Tibial nerve (tissue), 4 donors: ENCODE data around the gene SLC38A5. TPM values are rescaled to one million over a fixed set of nuclear protein-coding genes. Genes with fewer than 3 reads are reported as not detected.
"Not testable (repeated sequence)": the region's sequence is repeated elsewhere in the genome, so short reads cannot be mapped to it uniquely, and the experiment has no call there.

Experiments
- DNase-seq, 2 donors: peaks; one replicate each; pipeline ENCODE4 v3.0.0-alpha.2; 2019; ENCODE audit warnings: low spot score in 2 of 2
- H3K27ac ChIP-seq, 4 donors: fragments of 200-600 bp; sonication (generic) in 3 of 4; one replicate each; pipeline ENCODE4 v1.5.1; 2017 to 2019; ENCODE audit warnings: mild to moderate bottlenecking in 1 of 4
- H3K27me3 ChIP-seq, 2 donors: fragments of 200-600 bp; sonication (generic) in 1 of 2; one replicate each; pipeline versions ENCODE4 v1.5.1 to v1.6.0; 2017 to 2019
- H3K36me3 ChIP-seq, 3 donors: fragments of 200-600 bp; sonication (generic); one replicate each; pipeline ENCODE4 v1.5.1; 2018 to 2019
- H3K4me1 ChIP-seq, 4 donors: fragments of 200-600 bp; sonication (generic) in 3 of 4; one replicate each; pipeline ENCODE4 v1.5.1; 2017 to 2019
- H3K4me3 ChIP-seq, 4 donors: fragments of 200-600 bp; sonication (generic) in 3 of 4; one replicate each; pipeline ENCODE4 v1.5.1; 2017 to 2019; ENCODE audit warnings: mild to moderate bottlenecking in 1 of 4, moderate library complexity in 1 of 4
- H3K9me3 ChIP-seq, 4 donors: fragments of 200-600 bp; sonication (generic) in 3 of 4; one replicate each; pipeline ENCODE4 v1.5.1; 2017 to 2019
- CTCF ChIP-seq, 5 experiments: fragments of 200-600 bp in 3 of 5; fragments of 450-650 bp in 2 of 5; sonication (generic) in 3 of 5; IDR thresholded peaks; one replicate each; pipeline ENCODE4 v1.5.1; 2016 to 2019; ENCODE audit warnings: antibody characterized with exemption in 5 of 5, mild to moderate bottlenecking in 3 of 5, moderate library complexity in 2 of 5
- EP300 ChIP-seq, 2 donors: sonication (generic); formaldehyde crosslinking; IDR thresholded peaks; one replicate each; pipeline ENCODE4 v1.6.1; 2017; ENCODE audit warnings: antibody characterized with exemption in 2 of 2, mild to moderate bottlenecking in 1 of 2
- POLR2A ChIP-seq, 2 donors: fragments of 450-650 bp; IDR thresholded peaks; one replicate each; pipeline ENCODE4 v1.6.1; 2017; ENCODE audit warnings: antibody characterized with exemption in 2 of 2, mild to moderate bottlenecking in 2 of 2, moderate library complexity in 2 of 2
- WGBS, 2 donors: methylation state at CpG; one replicate each; pipeline ENCODE4 v1.1.5; 2018; 5-methylcytosine and 5-hydroxymethylcytosine counted together
- total RNA-seq, 4 donors: library from RNA; depleted of rRNA; stranded (reverse); fragments of >200 nt; gene quantifications; one replicate each; pipeline ENCODE4 v1.1.0, GENCODE V29; 2016

Gene SLC38A5
- total RNA-seq = 10 to 100 TPM in 1 of 4 donors, 1 to 10 TPM in 3; 2.4 to 21.9 (median 4.5) TPM

DNA sequence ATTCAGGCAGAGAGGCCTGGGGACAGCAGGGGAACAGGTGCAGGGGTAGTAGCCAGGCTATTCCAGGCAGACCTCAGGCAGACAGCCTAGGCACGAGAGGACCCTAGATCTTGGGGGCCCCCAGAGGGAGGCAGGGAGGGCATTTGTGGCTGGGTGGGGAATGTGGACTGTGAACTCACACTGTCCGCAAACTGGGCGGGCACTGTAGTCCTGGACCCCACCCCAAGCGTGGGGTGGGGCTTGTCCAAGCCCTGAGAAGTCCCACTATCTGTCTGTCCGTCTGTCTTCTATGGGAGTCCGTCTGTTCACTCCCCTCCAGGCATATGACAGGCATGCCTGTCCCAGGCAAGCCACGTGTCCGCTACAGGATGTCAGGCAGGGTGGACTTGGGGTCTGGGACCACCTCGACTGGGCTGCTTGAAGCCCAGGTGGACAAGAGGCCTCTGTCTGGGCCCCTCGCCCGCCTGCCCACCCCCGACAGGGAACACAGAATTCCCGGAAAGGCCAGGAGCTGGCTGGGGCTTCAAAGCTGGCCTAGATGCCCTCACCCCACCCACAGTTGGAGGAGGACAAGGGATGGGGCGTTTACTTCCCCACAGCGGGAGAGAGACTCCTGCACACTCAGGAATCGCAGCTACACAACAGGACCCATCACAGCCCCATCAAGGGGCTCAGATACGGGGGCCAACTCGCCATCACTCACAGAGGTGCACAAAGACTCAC lies at the start of gene SLC38A5:
Gene SLC38A5 (minus strand): TSS at position 151 of the 723 bp plus-strand sequence. CDS start 2,336 bp downstream, outside the sequence.
- TF ChIP-seq EP300 (IDR thresholded peaks at IDR 0.05) (no peak), CTCF (IDR thresholded peaks at IDR 0.05) (no peak), POLR2A (IDR thresholded peaks at IDR 0.05) (no peak)
- 79 to 87% methylated on average over 10 to 18 of the region's 18 CpGs for WGBS, 2 donors
- H3K9me3 ChIP-seq = no peaks in the 10 kb centered on the region
- peaks cover 0 to 26% (median 0%) of the 10 kb centered on the region in 4 donors for H3K4me1 ChIP-seq
- no peaks in the 10 kb centered on the region for H3K36me3 ChIP-seq
- H3K27me3 ChIP-seq = no peaks in the 10 kb centered on the region
- peak within 1 kb of the TSS; percentile 13 to 41 (median 30) for H3K4me3 ChIP-seq
- DNase-seq = no peak
- H3K27ac ChIP-seq = no peak within 1 kb of the TSS

- not testable (repeated sequence) for H3K4me1 ChIP-seq, DNase-seq, H3K4me3 ChIP-seq, H3K27me3 ChIP-seq, H3K9me3 ChIP-seq, H3K27ac ChIP-seq
- peaks cover 0 to 24% (median 0%) of the 10 kb centered on the region in 3 donors for H3K36me3 ChIP-seq
- WGBS, 2 donors = 72 to 76% methylated on average over 4 of the region's 4 CpGs
Measured at GRCh38 chrX:48519481-48519880, 49.4 kb upstream of the SLC38A5 start.

DNA sequence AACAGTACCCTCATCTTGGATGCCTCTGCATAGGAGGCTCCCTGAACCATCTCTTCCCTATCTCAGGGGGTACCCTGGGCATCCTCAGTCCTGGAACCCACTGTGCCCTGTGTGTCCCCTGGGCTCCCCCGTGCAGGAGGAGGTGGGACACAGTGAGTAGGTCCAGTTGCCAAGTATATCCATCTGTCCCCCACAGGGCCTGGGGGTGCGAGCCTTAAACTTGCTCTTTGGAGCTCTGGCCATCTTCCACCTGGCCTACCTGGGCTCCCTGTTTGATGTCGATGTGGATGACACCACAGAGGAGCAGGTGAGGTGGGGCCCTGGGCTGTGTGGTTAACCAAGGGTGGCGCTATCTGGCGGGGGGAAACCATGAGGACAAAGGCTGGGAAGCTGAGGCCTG lies 46.9 kb upstream of the SLC38A5 start:
- H3K36me3 ChIP-seq = peaks cover 0 to 34% (median 0%) of the 10 kb centered on the region in 3 donors
- no peak overlapping the region for H3K4me3 ChIP-seq
- H3K4me1 ChIP-seq = no peaks in the 10 kb centered on the region
- H3K27me3 ChIP-seq = no peaks in the 10 kb centered on the region
- TF ChIP-seq CTCF (IDR thresholded peaks at IDR 0.05) = no peak
- WGBS, 2 donors = 72 to 84% methylated on average over 2 to 5 of the region's 5 CpGs
- no peak for DNase-seq
- no peaks in the 10 kb centered on the region for H3K9me3 ChIP-seq
- no peak overlapping the region for H3K27ac ChIP-seq

GRCh38 chrX:48516285-48516684 lies 46.2 kb upstream of the SLC38A5 start:
- H3K9me3 ChIP-seq = no peaks in the 10 kb centered on the region
- H3K36me3 ChIP-seq = peaks cover 0 to 34% (median 0%) of the 10 kb centered on the region in 3 donors
- TF ChIP-seq EP300 (IDR thresholded peaks at IDR 0.05) (no peak), POLR2A (IDR thresholded peaks at IDR 0.05) (no peak), CTCF (IDR thresholded peaks at IDR 0.05) (no peak)
- H3K27ac ChIP-seq = no peak overlapping the region
- no peak for DNase-seq
- no peaks in the 10 kb centered on the region for H3K4me1 ChIP-seq
- no peaks in the 10 kb centered on the region for H3K27me3 ChIP-seq
- WGBS, 2 donors = 78 to 85% methylated on average over 10 of the region's 10 CpGs
- no peak overlapping the region for H3K4me3 ChIP-seq

- H3K27ac ChIP-seq = no peak overlapping the region
- DNase-seq = no peak
- WGBS, 2 donors = 87 to 89% methylated on average over 8 to 10 of the region's 10 CpGs
- no peaks in the 10 kb centered on the region for H3K4me1 ChIP-seq
- TF ChIP-seq EP300 (IDR thresholded peaks at IDR 0.05) (no peak), POLR2A (IDR thresholded peaks at IDR 0.05) (no peak), CTCF (IDR thresholded peaks at IDR 0.05) (no peak)
- H3K36me3 ChIP-seq = peaks cover 0 to 34% (median 0%) of the 10 kb centered on the region in 3 donors
- H3K27me3 ChIP-seq = no peaks in the 10 kb centered on the region
- no peaks in the 10 kb centered on the region for H3K9me3 ChIP-seq
- no peak overlapping the region for H3K4me3 ChIP-seq
Measured at GRCh38 chrX:48515842-48516241, 45.8 kb upstream of the SLC38A5 start.
